ENCODE results near the gene DLG2.

Gene DLG2

DNA sequence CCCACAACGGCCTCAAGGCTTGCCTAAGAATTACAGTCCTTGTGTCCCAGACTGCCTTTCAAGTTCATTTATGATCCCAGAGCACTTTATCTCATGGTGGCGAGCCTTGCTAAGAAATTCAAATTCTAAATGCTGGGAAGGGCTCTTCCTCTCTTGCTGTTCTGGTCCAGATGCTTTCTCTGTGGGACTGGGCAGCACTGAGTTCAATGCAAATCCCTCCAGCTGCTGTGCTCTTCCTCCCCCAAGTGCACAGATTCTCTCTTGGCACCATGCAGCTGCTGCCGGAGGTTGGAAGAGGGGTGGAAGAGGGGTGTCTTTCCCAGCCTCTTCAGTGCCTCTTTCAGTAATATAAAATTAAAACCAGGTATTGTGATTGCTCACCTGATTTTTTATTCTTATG is 828.0 kb downstream of the DLG2 start:
- no peak for DNase-seq (ENCODE audit: low read depth in 1 of 2, low spot score in 1 of 2)
- TF ChIP-seq SPI1 (IDR thresholded peaks at IDR 0.05; ENCODE audit: borderline replicate concordance, low read depth) (no peak), GABPA (IDR thresholded peaks at IDR 0.05; ENCODE audit: low read depth) (no peak), POLR2AphosphoS5 (IDR thresholded peaks at IDR 0.05; ENCODE audit: low read depth) (no peak)
- TF ChIP-seq, protein P1, sequence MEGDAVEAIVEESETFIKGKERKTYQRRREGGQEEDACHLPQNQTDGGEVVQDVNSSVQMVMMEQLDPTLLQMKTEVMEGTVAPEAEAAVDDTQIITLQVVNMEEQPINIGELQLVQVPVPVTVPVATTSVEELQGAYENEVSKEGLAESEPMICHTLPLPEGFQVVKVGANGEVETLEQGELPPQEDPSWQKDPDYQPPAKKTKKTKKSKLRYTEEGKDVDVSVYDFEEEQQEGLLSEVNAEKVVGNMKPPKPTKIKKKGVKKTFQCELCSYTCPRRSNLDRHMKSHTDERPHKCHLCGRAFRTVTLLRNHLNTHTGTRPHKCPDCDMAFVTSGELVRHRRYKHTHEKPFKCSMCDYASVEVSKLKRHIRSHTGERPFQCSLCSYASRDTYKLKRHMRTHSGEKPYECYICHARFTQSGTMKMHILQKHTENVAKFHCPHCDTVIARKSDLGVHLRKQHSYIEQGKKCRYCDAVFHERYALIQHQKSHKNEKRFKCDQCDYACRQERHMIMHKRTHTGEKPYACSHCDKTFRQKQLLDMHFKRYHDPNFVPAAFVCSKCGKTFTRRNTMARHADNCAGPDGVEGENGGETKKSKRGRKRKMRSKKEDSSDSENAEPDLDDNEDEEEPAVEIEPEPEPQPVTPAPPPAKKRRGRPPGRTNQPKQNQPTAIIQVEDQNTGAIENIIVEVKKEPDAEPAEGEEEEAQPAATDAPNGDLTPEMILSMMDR (IDR thresholded peaks at IDR 0.05; ENCODE audit: insufficient read depth, low read length), result no peak
- TF ChIP-seq, protein P2, sequence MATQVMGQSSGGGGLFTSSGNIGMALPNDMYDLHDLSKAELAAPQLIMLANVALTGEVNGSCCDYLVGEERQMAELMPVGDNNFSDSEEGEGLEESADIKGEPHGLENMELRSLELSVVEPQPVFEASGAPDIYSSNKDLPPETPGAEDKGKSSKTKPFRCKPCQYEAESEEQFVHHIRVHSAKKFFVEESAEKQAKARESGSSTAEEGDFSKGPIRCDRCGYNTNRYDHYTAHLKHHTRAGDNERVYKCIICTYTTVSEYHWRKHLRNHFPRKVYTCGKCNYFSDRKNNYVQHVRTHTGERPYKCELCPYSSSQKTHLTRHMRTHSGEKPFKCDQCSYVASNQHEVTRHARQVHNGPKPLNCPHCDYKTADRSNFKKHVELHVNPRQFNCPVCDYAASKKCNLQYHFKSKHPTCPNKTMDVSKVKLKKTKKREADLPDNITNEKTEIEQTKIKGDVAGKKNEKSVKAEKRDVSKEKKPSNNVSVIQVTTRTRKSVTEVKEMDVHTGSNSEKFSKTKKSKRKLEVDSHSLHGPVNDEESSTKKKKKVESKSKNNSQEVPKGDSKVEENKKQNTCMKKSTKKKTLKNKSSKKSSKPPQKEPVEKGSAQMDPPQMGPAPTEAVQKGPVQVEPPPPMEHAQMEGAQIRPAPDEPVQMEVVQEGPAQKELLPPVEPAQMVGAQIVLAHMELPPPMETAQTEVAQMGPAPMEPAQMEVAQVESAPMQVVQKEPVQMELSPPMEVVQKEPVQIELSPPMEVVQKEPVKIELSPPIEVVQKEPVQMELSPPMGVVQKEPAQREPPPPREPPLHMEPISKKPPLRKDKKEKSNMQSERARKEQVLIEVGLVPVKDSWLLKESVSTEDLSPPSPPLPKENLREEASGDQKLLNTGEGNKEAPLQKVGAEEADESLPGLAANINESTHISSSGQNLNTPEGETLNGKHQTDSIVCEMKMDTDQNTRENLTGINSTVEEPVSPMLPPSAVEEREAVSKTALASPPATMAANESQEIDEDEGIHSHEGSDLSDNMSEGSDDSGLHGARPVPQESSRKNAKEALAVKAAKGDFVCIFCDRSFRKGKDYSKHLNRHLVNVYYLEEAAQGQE (IDR thresholded peaks at IDR 0.05; ENCODE audit: insufficient replicate concordance, low read depth), result no peak
- Histone ChIP-seq H3K27me3 (ENCODE audit: insufficient read depth, poor library complexity, severe bottlenecking) (no peaks in the 10 kb centered on the region), H3K4me3 (replicated peaks; ENCODE audit: insufficient read depth, low read length) (no peak overlapping the region), H3K27ac (replicated peaks) (no peak overlapping the region)

DNA sequence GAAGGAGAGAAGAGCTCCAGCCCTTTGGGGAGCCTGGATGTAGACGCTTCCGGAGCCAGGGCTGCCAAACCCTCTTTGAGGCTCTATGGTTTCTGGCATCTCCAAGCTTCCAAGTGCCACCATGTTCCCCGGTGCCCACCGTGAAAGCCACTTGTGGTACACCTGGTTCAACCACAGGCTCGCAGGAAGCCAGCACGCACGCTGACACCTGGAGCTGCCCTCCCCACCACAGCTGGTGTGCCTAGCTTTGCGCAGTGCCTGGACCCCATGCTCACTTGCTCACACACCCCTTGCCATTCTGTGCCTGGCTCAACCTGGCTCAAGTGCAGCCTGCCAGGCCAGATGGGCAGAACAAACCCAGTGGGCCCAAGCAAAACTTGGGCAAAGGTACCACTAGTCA is 831.4 kb downstream of the DLG2 start:
- H3K27me3 ChIP-seq (ENCODE audit: insufficient read depth, poor library complexity, severe bottlenecking), result no peaks in the 10 kb centered on the region
- DNase-seq (ENCODE audit: low read depth in 1 of 2, low spot score in 1 of 2), result no peak
- no peak overlapping the region for H3K4me3 ChIP-seq (replicated peaks; ENCODE audit: insufficient read depth, low read length)
- no peak overlapping the region for H3K27ac ChIP-seq (replicated peaks)
- TF ChIP-seq POLR2AphosphoS5 (IDR thresholded peaks at IDR 0.05; ENCODE audit: low read depth) (no peak), GABPA (IDR thresholded peaks at IDR 0.05; ENCODE audit: low read depth) (no peak), SPI1 (IDR thresholded peaks at IDR 0.05; ENCODE audit: borderline replicate concordance, low read depth) (no peak)
- TF ChIP-seq, protein P1 (IDR thresholded peaks at IDR 0.05; ENCODE audit: insufficient read depth, low read length), result no peak
- TF ChIP-seq, protein P2 (IDR thresholded peaks at IDR 0.05; ENCODE audit: insufficient replicate concordance, low read depth), result no peak

DNA sequence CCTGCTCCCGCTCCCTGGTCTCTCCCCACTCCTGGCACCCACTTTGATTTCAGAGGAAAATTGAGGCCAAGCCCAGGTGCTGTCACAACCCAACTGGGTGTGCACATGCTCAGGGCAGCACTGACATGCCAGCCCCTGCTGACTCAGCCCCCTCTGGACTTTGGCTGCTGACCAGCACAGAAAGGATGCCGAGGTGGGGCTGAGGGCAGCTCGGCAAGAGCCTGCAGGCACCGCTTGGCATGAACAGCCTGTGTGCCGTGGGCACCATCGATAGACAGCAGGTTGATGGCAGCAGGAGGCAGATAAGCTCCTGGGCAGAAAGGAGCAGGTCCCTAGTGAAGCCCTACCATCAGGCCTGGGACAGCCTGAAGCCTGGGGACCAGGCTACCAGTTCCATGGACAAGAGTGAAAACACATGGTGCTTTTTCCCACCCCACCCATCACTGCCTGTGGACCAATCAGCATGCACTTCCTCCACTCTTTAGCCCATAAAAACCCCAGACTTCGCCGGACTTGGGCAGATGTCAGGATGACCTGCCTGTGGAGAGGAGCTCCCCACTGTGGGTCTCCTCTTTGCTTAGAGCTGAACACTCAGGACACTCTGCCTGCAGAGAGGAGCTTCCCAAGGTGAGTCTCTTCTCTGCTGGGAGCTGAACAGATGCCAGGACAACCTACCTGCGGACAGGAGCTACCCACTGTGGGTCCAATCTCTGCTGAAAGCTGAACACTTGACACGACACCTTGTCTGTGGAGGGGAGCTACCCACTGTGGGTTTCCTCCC is 832.3 kb downstream of the DLG2 start:
- DNase-seq (ENCODE audit: low read depth in 1 of 2, low spot score in 1 of 2), result no peak
- TF ChIP-seq GABPA (IDR thresholded peaks at IDR 0.05; ENCODE audit: low read depth) (no peak), POLR2AphosphoS5 (IDR thresholded peaks at IDR 0.05; ENCODE audit: low read depth) (no peak), SPI1 (IDR thresholded peaks at IDR 0.05; ENCODE audit: borderline replicate concordance, low read depth) (no peak)
- TF ChIP-seq, protein P2 (IDR thresholded peaks at IDR 0.05; ENCODE audit: insufficient replicate concordance, low read depth), result no peak
- TF ChIP-seq, protein P1 (IDR thresholded peaks at IDR 0.05; ENCODE audit: insufficient read depth, low read length), result no peak
- Histone ChIP-seq H3K27ac (replicated peaks) (no peak overlapping the region), H3K27me3 (ENCODE audit: insufficient read depth, poor library complexity, severe bottlenecking) (no peaks in the 10 kb centered on the region), H3K4me3 (replicated peaks; ENCODE audit: insufficient read depth, low read length) (no peak overlapping the region)
